A204.1 (cell line): ENCODE results near the gene DDAH1.

ENCODE experiments used
- FAIRE-seq: peaks from 2 replicates; lab custom pipeline; 2012; peaks lifted over from hg19 to GRCh38; lab: Jason Lieb, UNC

DDAH1 gene

DNA sequence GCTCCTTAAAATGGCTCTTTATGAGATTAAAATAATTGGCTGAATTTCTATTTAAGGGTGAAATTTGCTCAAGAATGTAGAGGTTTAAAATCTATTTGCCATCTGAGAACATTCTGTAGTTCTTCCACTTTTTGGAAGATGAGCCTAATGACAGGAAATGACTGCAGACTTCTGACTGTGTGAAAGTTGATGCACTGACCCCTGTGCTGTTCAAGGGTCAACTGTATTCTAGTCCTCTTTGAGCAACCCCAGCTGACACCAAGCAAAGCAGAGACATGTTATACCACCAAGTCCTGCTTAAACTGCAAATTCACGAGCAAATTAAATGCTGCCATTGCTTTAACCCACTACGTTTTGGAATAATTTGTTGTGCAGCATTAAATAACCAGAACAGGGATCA lies 26.6 kb downstream of the DDAH1 start:
- FAIRE-seq: no peak

DNA sequence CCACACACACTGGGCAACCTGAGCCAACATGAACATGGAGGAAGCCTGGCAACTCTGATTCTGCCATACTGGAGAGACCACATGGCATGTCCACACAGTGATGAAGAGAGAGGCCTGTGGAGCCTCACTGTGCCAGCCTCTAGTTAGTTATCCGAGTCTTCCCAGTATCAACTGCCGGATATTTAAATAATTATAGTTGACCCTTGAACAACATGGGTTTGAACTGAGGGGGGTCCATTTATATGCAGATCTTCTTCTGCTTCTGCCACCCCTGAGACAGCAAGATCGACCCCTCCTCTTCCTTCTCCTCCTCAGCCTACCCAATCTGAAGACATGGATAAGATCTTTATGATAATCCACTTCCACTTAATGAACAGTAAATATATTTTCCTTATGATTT lies 27.8 kb downstream of the DDAH1 start:
- no peak for FAIRE-seq

DNA sequence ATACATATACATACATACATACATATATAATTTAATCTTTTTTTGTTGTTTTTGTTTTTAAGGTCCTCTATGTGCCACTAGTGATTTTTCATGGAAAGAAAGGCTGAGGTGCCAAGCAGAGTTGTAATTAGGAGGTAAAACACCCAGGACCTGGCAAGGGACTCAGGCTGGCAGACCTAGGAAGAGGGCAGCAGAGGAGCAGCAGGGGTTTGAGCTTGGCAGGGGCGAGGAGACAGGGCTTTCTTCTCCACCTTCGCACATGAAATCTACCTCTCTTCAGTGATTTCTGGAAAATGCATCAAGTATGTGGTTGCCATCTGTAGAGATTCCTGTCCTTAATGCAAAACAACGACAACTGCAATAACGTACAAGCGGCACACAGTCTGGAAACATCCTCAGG lies 31.9 kb downstream of the DDAH1 start:
- no peak for FAIRE-seq

DNA sequence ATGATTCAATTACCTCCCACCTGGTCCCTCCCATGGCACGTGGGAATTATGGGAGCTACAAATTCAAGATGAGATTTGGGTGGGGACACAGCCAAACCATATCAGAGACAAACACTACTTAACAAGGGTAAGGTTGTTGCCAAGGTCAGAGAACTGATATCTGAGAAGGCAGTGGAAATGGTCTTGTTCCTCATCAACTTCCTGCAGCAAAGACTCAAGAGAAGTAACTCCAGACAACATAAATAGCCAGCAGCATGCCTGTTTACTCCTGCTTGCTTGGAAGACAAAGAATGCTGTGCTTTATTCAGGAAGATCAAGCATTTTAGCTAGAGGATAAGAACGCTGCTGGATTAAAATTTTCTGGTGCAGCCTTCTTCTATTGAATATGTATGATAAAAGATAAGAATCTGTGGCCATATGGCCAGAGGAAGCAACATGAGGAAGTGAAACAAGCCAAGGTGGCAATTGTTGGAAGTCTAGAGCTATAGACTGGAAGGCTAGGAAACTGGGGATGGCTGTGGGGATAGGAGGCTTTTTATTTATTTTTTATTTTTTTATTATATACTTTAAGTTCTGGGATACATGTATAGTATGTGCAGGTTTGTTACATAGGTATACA lies 36.4 kb downstream of the DDAH1 start:
- FAIRE-seq: no peak

DNA sequence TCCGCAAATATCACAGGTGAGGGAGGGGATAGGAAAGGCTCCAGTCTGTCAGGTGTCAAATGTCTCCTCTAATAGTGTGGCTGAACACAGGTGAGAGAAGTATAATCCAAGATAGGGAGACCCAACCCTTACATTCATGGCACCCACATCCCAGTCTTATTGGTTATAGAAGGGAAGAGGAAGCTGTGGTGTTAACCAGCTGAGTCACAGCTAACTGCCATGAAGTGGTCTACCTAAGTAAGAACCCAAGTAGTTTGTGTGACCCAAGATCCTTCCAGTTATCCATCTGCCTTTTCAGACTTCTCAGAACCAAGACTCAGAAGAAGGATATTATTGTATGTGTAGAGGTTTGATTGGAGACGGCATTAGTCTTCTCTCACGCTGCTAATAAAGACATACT lies 37.1 kb downstream of the DDAH1 start:
- no peak for FAIRE-seq

DNA sequence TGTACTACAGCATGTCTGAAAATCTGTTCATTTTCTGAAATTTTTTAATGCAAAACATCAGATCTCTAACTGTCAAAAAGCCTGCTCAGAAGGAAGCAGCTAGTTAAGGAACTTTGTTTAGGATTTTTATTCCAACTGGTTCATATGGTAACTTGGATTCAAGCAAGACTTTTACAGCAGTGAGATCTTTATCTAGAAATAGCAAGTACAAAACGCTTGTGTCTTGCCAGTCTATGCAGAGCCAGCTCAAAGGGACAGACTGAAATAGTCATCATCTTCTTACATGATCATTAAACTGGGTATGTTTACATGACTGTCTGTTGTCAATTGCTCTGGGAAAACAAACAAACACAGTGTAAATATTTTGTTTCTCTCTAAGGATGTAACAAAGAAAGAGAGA lies 37.6 kb downstream of the DDAH1 start:
- no peak for FAIRE-seq

DNA sequence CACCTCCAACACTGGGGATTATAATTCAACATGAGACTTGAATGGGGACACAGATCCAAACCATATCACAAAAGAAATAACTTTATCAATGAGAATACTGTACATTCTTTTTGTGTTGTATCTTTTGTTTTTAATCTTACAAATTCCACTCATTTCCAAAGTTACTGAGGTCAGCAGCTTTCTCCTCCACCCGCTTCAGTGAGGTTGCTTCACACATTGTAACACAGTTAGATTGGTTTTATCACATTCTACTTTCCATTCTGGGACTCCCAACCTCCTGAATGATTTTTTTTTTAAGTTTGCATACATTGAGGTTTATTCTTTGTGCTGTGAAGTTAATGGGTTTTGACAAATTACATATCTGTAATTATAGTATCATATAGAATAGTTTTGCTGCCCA lies 43.8 kb downstream of the DDAH1 start:
- no peak for FAIRE-seq

DNA sequence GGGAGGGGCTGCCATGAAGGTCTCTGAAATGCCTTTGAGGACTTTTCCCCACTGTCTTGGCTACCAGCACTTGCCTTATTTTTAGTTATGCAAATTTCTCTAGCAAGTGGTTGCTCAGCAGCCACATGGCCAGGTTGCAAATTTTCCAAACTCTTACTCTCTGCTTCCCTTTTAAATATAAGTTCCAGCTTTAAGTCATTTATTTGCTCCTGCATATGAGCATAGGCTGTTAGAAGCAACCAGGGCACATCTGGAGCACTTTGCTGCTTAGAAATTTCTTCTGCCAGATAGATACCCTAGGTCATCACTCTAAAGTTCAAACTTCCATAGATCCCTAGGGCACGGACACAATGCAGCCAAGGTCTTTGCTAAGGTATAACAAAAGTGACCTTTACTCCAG lies 44.8 kb downstream of the DDAH1 start:
- FAIRE-seq: no peak

DNA sequence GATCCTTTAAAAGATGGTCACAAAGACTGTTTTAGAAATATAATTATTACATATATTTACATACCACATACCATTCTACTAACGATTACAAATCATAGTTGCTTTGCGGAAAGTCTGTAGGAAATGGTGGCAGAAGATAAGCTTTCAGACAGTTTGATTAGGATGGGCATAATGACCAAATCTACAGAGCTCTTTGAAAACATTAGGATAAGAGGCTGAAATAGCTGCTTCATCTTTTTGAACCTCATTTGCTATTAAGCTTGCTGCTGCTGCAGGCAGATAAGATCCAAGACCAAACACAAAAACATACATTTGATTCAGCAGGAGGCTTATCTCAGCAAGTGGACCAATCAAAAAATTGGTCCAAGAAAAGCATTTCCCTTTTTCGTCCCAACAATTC lies 47.1 kb downstream of the DDAH1 start:
- no peak for FAIRE-seq

DNA sequence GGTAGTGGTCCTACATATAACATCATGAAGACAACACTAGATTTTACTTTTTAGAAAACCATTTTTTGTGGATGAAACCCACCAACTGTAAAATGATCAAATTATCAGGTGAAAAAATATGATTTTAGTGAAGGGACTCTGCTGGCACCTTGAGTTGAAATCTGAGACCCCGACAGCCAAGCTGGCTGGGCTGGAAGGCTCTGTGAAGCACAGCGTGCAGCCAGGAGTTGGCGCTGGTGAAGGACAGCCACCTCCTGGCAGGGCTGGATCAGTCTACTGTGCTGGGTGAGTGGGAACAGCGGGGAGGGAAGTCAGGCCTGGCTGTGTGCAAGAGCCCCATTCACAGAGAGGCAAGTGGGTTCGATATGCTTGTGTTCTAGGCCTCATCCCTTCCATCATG lies 47.9 kb downstream of the DDAH1 start:
- FAIRE-seq: no peak

DNA sequence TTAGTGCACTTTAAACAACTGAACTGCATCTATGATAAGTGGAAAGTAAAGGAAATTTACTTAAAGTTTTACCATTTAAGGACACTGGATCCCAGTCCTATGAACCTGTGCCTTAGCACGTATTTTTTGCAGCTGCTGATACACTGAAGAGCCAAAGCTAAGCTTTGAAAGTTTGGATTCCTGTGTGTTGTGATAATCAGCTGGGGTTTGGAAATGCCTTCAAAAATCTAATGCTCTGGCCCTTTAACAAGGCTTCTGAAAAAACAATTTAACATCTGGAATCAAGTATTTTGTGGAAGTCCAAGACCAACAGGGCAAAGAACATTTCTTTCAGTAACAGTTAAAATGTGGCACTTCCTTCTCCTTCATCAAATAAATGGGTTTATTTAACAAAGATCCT lies 51.8 kb downstream of the DDAH1 start:
- no peak for FAIRE-seq

DNA sequence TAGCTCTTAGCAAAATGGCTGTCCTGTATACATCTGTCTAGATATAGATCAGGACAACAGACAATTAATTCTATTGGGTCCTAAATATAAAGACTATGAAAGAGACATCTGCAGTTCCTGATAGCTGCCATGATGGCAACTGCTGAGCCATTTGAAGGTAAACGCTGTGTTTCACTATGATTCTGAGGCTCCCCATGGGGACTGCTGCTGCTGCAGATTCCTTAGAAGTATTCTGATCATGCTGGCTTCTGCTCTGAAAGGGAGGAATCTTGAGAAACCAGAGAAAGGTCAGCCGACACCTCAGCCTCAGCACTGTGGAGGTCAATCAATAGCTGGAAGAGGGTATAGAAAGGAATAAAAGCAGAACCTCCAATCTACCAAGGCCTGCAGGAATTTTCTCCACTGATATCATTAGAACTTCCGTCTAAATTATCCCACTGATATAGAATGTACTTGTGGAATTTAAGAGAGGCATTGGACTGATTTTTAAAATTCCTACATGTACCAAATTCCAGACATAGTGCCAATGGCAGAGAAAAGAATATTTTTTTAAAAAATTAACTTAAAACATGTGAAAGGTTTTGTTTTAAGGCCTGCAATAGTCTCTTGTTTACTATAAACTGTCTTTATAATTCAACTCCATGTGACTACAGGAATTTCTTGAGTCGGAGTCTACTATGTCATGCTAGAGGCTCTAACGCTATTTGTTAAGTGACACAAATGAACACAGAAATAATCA lies 53.2 kb downstream of the DDAH1 start:
- FAIRE-seq: no peak

DNA sequence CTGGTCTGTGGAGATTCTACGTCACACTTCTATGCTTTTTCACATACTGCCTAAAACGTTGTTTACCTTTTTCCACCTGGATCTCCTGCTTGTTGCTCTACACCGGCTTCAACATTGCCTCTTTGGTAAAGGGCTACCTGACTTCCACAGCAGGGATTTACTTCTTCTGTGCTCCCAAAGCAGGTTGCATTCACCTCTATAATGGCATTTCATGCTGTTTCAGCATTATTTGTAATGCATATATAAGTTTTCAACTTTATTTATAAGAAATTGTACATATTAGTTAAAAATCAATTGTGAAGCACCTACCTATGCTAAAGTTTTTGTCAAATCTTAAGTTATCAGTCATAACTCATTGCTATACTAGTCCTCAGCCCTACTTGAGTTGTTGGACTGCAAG lies 55.4 kb downstream of the DDAH1 start:
- FAIRE-seq: no peak

DNA sequence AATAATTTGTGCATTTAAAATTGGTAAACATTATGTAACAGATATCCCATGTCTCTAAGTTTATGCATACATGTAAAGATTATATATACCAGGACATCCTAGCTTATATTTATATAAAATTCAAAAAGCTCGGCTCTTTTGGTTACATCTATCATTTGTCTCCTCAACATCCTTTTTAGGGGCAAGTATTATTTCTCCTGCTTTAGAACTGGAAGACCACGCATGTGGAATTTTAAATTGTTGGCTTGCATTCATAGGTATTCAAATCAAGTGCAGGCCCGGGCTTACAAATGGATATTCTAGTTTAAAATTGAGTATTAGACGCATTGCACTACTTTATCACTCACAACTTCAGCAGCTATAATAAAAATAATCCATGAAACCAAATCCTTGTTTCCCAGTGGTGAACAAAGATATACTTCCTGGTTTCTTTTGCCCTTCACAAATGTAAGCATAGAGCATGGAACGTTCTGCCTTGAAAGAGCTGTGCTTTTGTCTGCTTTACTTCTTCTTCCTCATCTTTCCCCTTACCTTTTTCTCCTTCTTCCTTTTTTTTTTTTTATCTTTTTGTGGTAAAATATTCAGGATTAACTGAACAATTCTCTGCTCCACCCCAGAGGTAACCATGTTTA lies 57.1 kb downstream of the DDAH1 start:
- no peak for FAIRE-seq

DNA sequence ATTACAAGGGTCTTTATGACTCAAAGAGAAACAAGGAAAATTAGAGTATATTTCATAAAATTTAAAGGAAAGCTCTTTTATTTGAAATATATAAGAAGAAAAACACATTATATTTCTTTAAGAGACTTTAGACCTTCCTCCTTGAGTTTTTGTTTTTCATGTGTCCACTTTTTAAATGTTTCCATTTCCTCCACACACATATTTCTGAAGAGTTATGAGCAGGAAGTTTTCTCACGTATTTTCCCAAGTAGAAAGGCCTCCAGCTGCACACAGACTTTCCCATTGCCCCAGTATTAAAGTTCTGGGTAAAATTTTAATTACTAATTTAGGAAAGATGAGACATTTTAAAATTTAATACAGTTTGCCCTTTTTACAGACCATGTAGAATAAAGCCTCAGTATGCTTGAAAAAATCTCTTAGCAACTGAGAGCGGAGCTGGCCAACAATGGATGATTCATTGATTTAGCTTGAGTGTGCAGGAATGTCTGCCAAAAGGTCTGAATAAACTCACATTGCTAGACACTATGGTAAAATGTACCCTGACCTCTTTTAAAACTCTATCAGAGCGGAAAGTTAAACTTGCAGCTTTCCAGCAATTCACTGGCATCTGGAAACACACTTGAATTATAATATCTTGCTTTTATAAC lies 57.9 kb downstream of the DDAH1 start:
- FAIRE-seq: no peak

DNA sequence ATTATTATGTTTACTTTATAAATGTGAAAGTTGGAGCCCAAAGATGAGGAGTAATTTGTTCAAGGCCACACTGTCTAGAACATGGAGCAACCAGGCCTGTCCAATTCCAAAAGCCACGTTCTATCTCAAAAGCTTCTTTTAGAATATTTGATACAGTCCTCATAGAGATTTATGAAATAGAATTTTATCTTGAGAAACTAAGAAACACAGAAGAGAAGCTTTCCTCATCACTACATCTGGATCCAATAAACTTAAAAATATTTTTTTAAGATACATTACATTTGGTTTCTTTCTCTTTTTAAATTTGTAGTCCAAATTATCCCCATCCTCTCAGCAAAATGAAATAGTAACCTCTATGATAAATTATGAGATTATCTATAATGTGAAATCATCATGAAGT lies 58.9 kb downstream of the DDAH1 start:
- no peak for FAIRE-seq

DNA sequence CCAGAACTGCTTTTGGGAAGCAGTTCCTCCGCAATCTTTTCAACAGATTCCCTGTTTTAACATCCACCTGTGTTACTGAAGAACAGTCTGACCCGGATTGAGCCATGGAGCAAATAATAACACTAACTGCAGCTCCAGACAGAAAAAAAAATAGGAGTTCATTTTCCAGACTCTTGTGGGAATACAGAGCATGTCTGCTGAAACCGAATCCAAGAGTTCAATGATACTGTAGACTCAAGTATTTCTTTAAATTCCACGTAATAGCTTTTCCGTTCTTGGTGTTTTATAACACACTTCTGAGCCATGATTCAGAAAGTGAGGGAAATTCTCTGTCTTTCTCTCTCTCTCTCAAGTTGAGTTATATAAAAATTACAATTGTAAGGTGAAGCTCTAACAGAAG lies 60.6 kb downstream of the DDAH1 start:
- no peak for FAIRE-seq

DNA sequence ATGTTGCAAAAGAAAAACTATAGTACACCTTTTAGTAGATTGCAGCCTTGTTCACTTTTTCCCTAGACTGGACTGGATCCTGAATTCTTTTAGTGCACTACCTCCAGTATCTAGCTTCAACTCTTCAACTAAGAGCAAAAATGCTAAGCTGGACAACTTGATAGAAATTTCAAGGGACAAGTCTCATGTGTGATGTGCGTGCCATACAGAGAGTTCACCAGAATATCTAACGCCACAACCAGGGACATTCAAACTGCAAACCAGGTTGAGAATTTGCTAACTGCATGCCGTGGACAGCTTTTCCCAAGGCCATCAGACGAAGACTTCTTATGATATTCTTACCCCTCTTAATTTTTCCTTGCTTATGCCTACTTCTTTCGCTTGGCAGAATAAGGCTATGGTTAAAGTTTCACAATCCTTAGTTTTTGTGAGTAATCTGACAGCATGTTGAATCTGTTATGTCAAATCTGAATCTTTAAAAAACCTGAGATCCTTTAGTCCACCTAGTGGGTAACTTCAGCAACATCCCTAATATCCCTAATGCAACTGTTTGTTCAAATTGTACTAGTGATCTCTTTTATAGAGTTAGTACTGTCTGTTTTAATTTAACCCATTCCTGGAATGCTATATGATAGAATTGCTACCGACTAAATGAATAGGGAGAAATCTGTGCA lies 66.4 kb downstream of the DDAH1 start:
- FAIRE-seq: peak; percentile 71

DNA sequence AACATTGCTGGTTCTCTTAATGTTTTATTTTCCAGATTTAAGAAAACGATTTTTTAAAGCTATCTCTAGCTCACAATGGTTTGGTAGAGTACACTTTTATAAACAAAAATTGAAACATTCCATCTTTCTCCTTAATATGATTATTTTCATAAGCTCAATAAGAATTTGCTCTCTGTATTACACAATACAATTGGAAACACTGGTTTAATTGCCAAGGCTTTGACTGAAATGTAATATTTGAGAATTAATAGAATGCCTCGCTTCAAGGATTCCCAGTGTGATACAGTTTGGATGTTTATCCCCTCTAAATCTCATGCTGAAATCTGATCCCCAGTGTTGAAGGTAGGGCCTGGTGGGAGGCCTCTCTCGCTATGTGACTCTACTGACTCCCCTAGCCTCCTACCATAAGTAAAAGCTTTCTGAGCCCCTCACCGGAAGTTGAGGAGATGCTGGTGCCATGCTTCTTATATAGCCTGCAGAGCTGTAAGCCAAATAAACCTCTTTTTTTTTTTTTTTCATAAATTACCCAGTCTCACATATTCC lies 67.4 kb downstream of the DDAH1 start:
- FAIRE-seq: no peak

DNA sequence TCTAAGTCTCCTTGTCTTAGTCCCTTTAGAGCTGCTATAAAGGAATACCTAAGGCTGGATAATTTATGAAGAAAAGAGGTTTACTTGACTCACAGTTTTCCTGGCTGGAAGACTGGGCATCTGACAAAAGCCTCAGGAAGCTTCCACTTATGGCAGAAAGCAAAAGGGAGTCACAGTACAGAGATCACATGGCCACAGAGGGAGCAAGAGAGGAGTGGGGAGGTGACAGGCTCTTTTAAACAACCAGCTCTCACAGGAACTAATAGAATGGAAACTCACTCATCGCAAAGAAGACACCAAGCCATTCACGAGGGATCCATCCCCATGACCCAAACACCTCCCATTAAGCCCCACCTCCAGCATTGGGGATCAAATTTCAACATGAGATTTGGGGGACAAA lies 68.8 kb downstream of the DDAH1 start:
- no peak for FAIRE-seq

DNA sequence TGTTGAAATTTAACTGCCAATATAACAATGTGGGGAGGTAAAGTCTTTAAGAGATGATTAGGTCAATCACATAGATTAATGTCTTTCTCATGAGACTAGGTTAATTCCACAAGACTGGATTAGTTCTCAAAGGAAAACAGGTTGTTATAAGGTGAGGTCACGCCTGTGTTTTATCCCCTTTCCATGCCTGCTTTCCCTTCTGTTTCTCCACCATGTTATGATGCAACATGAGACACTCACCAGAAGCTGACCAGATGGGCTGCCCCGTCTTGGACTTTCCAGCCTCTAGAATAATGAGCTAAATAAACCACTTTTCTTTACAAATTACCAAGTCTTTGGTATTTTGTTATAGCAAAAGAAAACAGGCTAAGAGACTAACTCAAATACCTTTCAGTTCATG lies 70.8 kb downstream of the DDAH1 start:
- no peak for FAIRE-seq

DNA sequence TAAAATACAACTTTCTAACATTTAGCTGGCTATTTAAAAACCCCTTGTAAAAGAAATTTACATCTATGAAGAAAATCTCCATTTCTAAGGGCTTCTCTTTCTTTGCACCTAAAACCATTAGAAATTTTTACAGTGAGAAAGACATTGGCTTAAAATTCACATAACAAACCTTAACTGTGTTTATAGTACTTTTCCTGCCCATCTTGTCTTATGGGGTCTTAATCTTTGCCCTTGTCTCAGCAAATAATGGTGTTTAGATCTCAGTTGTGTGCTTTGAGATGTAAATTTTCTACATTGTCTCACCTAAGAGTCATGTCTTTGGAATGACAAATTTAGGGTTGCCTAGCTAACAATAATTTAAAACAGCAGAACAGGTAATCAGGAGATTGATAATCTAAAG lies 71.5 kb downstream of the DDAH1 start:
- FAIRE-seq: no peak

DNA sequence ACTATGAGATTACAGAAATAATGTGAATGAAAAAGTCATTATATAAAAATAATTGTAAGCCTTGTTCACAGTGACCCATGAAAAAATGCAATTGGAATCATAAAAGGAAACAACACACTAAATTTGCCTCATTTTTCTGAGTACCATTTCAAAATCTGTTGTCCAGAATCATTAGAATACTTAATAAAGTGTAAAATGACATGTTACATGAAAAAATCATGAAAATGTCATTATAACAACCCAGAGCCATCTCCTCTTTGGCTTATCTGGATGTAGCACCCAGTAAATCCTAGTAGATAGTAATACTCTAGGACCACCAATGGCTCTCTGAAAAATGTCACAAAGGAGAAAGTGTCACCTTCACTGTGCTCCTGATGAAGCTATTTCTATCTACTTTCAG lies 76.5 kb downstream of the DDAH1 start:
- FAIRE-seq: no peak
